OCI-LY1 (cell line): Measurements from ENCODE around the gene C11orf24.
"Not testable (repeated sequence)": the region's sequence is repeated elsewhere in the genome, so short reads cannot be mapped to it uniquely, and the experiment has no call there.

Experiments used
- H2AFZ ChIP-seq: fragments of 200-600 bp; sonication (generic), shearing (Covaris generic); 2 replicates; pipeline ENCODE4 v1.6.0; 2014; ENCODE audit warnings: antibody characterized with exemption, mild to moderate bottlenecking, low read length
- H3F3A ChIP-seq: fragments of 200-600 bp; sonication (generic), shearing (Covaris generic); 2 replicates; pipeline ENCODE4 v1.6.0; 2014; ENCODE audit warnings: mild to moderate bottlenecking, antibody characterized with exemption, low read length, moderate library complexity; ENCODE audit not compliant: insufficient read depth
- H3K27ac ChIP-seq: fragments of 200-600 bp; sonication (generic); 2 replicates; pipeline ENCODE4 v1.5.1; 2014; ENCODE audit warnings: low read length, mixed run types, mild to moderate bottlenecking, low read depth; ENCODE audit not compliant: poor library complexity, severe bottlenecking
- H3K27me3 ChIP-seq: fragments of 200-600 bp; sonication (generic); 2 replicates; pipeline ENCODE4 v1.6.0; 2014; ENCODE audit warnings: antibody characterized with exemption, mild to moderate bottlenecking, low read length, moderate library complexity; ENCODE audit not compliant: insufficient read depth
- H3K36me3 ChIP-seq: fragments of 200-600 bp; sonication (generic); 2 replicates; pipeline ENCODE4 v1.6.1; 2014; ENCODE audit warnings: mild to moderate bottlenecking, antibody characterized with exemption, low read length, moderate library complexity, mixed read lengths; ENCODE audit not compliant: insufficient read depth
- H3K4me1 ChIP-seq: fragments of 200-600 bp; sonication (generic); 2 replicates; pipeline ENCODE4 v1.5.1; 2014; ENCODE audit warnings: mild to moderate bottlenecking, low read length, moderate library complexity; ENCODE audit not compliant: insufficient read depth, severe bottlenecking
- H3K4me2 ChIP-seq: fragments of 200-600 bp; sonication (generic), shearing (Covaris generic); 2 replicates; pipeline ENCODE4 v1.6.1; 2014; ENCODE audit warnings: low read length
- H3K4me3 ChIP-seq: fragments of 200-600 bp; sonication (generic); 2 replicates; pipeline ENCODE4 v1.5.1; 2014; ENCODE audit warnings: low read length, low read depth, mild to moderate bottlenecking, mixed read lengths; ENCODE audit not compliant: poor library complexity, severe bottlenecking
- H3K79me2 ChIP-seq: fragments of 200-600 bp; shearing (Covaris generic); 2 replicates; pipeline ENCODE4 v1.6.1; 2016; ENCODE audit warnings: mixed run types, low read length, mixed read lengths; ENCODE audit not compliant: insufficient read depth
- H3K9ac ChIP-seq: fragments of 200-600 bp; sonication (generic), shearing (Covaris generic); 2 replicates; pipeline ENCODE4 v1.6.1; 2014; ENCODE audit warnings: mild to moderate bottlenecking, low read length, mixed read lengths
- H3K9me2 ChIP-seq: fragments of 200-600 bp; sonication (generic), shearing (Covaris generic); 2 replicates; pipeline ENCODE4 v1.6.1; 2014; ENCODE audit warnings: low read depth, mild to moderate bottlenecking, low read length, mixed read lengths
- H3K9me3 ChIP-seq: fragments of 200-600 bp; shearing (Covaris generic); 2 replicates; pipeline ENCODE4 v1.6.1; 2014; ENCODE audit warnings: low read length, mixed read lengths
- H4K20me1 ChIP-seq: fragments of 200-600 bp; sonication (generic), shearing (Covaris generic); 2 replicates; pipeline ENCODE4 v1.6.0; 2016; ENCODE audit warnings: mild to moderate bottlenecking, low read length; ENCODE audit not compliant: insufficient read depth
- EZH2 ChIP-seq: fragments of 200-600 bp; sonication (generic), shearing (Covaris generic); IDR thresholded peaks from 2 replicates; pipeline ENCODE4 v1.8.0; 2017; ENCODE audit warnings: borderline replicate concordance, mixed run types, mild to moderate bottlenecking, antibody characterized with exemption, low read length, moderate library complexity, mixed read lengths
- TF ChIP-seq, protein P1 (sequence below): fragments of 200-600 bp; sonication (generic), shearing (Covaris generic); IDR thresholded peaks from 2 replicates; pipeline ENCODE4 v1.5.1; 2017; ENCODE audit warnings: mild to moderate bottlenecking, antibody characterized with exemption, low read length, moderate library complexity, mixed read lengths

The C11orf24 gene

DNA sequence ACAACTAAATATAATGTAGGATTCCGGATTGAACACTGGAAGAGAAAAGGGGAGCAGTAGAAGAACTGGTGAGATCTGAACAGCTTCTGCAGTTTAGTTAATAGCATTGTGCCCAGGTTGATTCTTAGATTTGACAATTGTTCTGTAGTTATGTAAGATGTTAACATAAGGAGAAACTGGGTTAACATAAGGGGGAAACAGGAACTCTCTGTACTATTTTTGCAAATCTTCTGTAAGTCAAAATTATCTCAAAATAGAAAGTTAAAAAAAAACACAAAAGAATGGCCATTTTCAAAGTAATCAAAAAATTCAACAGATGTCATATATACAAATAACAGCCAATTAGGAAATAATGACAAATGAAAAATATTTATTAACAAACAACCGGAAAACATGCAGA lies 21.9 kb upstream of the C11orf24 start:
- no peak overlapping the region for H3K4me2 ChIP-seq
- H3K9me2 ChIP-seq: no peaks in the 10 kb centered on the region
- no peak for TF ChIP-seq EZH2
- TF ChIP-seq, protein P1, sequence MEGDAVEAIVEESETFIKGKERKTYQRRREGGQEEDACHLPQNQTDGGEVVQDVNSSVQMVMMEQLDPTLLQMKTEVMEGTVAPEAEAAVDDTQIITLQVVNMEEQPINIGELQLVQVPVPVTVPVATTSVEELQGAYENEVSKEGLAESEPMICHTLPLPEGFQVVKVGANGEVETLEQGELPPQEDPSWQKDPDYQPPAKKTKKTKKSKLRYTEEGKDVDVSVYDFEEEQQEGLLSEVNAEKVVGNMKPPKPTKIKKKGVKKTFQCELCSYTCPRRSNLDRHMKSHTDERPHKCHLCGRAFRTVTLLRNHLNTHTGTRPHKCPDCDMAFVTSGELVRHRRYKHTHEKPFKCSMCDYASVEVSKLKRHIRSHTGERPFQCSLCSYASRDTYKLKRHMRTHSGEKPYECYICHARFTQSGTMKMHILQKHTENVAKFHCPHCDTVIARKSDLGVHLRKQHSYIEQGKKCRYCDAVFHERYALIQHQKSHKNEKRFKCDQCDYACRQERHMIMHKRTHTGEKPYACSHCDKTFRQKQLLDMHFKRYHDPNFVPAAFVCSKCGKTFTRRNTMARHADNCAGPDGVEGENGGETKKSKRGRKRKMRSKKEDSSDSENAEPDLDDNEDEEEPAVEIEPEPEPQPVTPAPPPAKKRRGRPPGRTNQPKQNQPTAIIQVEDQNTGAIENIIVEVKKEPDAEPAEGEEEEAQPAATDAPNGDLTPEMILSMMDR: no peak
- no peaks in the 10 kb centered on the region for H3K79me2 ChIP-seq
- H3K27me3 ChIP-seq: peaks cover 11% of the 10 kb centered on the region; the same call in 1 of the 2 replicates
- no peak overlapping the region for H3K9ac ChIP-seq
- no peak overlapping the region for H3K4me3 ChIP-seq
- H2AFZ ChIP-seq: no peak overlapping the region
- no peaks in the 10 kb centered on the region for H3F3A ChIP-seq
- no peaks in the 10 kb centered on the region for H4K20me1 ChIP-seq
- H3K4me1 ChIP-seq: peaks cover 5% of the 10 kb centered on the region
- peaks cover 9% of the 10 kb centered on the region; the same call in 1 of the 2 replicates for H3K9me3 ChIP-seq
- no peaks in the 10 kb centered on the region; the same call in 1 of the 2 replicates for H3K36me3 ChIP-seq
- no peak overlapping the region for H3K27ac ChIP-seq

DNA sequence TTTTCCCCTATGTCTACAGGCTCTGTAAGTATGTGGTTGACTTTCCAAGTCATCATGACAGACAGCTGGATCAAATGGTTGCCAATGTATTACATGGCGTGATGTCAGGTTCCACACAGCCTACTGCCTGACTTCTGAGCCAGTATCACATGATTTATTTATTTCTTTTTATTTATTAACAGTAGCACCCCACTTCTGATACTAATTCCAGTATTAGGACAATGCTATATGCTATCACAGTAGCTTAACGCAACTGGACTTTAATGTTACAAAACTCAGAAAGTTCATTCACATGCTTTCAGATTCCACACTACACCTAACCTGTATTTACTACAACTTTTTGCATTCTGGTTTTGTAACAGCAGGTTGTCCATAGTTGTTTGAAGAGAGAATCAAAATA lies 17.7 kb upstream of the C11orf24 start:
- no peak overlapping the region for H3K9ac ChIP-seq
- no peak overlapping the region for H3K27ac ChIP-seq
- H4K20me1 ChIP-seq: no peaks in the 10 kb centered on the region
- H3K9me3 ChIP-seq: peaks cover 16% of the 10 kb centered on the region; the same call in 1 of the 2 replicates
- no peak overlapping the region for H3K4me2 ChIP-seq
- peaks cover 11% of the 10 kb centered on the region; the same call in 1 of the 2 replicates for H3K27me3 ChIP-seq
- no peaks in the 10 kb centered on the region; the same call in 1 of the 2 replicates for H3K36me3 ChIP-seq
- H3K4me1 ChIP-seq: peaks cover 5% of the 10 kb centered on the region
- H3K79me2 ChIP-seq: no peaks in the 10 kb centered on the region
- no peak overlapping the region for H2AFZ ChIP-seq
- TF ChIP-seq, protein P1: no peak
- no peak for TF ChIP-seq EZH2
- H3K4me3 ChIP-seq: no peak overlapping the region
- H3F3A ChIP-seq: no peaks in the 10 kb centered on the region
- no peaks in the 10 kb centered on the region for H3K9me2 ChIP-seq

DNA sequence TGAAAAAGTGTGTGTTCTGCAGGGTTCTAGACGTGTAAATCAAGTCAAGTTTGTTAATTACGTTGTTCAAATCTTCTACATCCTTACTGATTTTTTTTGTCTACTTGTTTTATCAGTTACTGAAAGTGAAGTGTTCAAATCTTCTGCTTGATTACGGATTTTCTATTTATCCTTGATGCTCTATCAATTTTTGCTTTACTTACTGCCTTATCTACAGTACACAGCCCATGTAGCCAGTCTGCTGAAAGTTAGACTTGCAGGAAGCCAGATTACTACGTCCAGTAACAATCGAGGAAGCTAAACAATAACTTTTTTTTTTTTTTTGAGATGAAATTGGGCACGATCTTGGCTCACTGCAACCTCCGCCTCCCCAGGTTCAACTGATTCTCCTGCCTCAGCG lies 15.6 kb upstream of the C11orf24 start:
- Histone ChIP-seq H4K20me1 (no peaks in the 10 kb centered on the region), H2AFZ (no peak overlapping the region), H3K27ac (no peak overlapping the region), H3K9ac (no peak overlapping the region), H3K4me2 (no peak overlapping the region), H3K9me2 (no peaks in the 10 kb centered on the region), H3F3A (no peaks in the 10 kb centered on the region), H3K4me3 (no peak overlapping the region), H3K27me3 (peaks cover 11% of the 10 kb centered on the region; the same call in 1 of the 2 replicates), H3K79me2 (no peaks in the 10 kb centered on the region), H3K4me1 (peaks cover 3% of the 10 kb centered on the region), H3K36me3 (no peaks in the 10 kb centered on the region; the same call in 1 of the 2 replicates), H3K9me3 (peaks cover 16% of the 10 kb centered on the region)
- TF ChIP-seq EZH2: no peak
- TF ChIP-seq, protein P1: no peak

DNA sequence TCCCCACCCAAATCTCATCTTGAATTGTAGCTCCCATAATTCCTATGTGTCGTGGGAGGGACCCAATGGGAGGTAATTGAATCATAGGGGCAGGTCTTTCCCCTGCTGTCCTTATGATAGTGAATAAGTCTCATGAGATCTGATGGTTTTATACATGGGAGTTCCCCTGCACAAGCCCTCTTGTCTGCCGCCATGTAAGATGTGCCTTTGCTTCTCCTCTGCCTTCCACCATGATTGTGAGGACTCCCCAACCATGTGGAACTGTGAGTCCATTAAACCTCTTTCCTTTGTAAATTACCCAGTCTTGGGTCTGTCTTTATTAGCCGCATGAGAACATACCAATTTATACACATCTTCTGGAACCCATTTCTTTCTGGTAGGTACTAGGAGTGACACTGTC lies 12.8 kb upstream of the C11orf24 start:
- H3K4me2 ChIP-seq, H3K9ac ChIP-seq, H3K79me2 ChIP-seq, H3K27me3 ChIP-seq, H3K4me3 ChIP-seq, H3K9me2 ChIP-seq, H3K27ac ChIP-seq, H3K36me3 ChIP-seq, H4K20me1 ChIP-seq, H3F3A ChIP-seq, H2AFZ ChIP-seq: not testable (repeated sequence)
- peaks cover 11% of the 10 kb centered on the region for H3K4me1 ChIP-seq
- peaks cover 10% of the 10 kb centered on the region for H3K9me3 ChIP-seq
